K562 (cell line): ENCODE data around the gene CALML3. TPM values are rescaled to one million over a fixed set of nuclear protein-coding genes. Genes with fewer than 3 reads are reported as not detected.

ENCODE experiments used
- ARNT ChIP-seq, 2 experiments: fragments of 450-650 bp; IDR thresholded peaks; 2 replicates each; pipeline ENCODE4 v1.6.1; 2016; ENCODE audit warnings: mild to moderate bottlenecking in 1 of 2
- CCNT2 ChIP-seq: IDR thresholded peaks from 2 replicates; pipeline ENCODE4 v1.6.1; 2011; ENCODE audit warnings: borderline replicate concordance, low read depth, mild to moderate bottlenecking, moderate library complexity, mixed read lengths, low read length; ENCODE audit not compliant: insufficient read length; ENCODE audit errors: extremely low read depth
- ELF4 ChIP-seq: fragments of 450-650 bp; formaldehyde crosslinking; IDR thresholded peaks from 2 replicates; pipeline ENCODE4 v1.4.0; 2022; ENCODE audit warnings: missing genetic modification characterization
- ETV5 ChIP-seq: sonication (generic); formaldehyde crosslinking; IDR thresholded peaks from 2 replicates; pipeline ENCODE4 v1.4.0; 2020; ENCODE audit warnings: low read depth, mild to moderate bottlenecking, missing genetic modification reagents
- HEY1 ChIP-seq: fragments of 250-450 bp; sonication (Bioruptor Pico); IDR thresholded peaks from 2 replicates; pipeline ENCODE4 v1.5.0; 2020; ENCODE audit warnings: mild to moderate bottlenecking, moderate library complexity, borderline replicate concordance
- HMBOX1 ChIP-seq: sonication (generic); IDR thresholded peaks from 2 replicates; pipeline ENCODE4 v1.6.1; 2016
- HSF4 ChIP-seq: fragments of 250-450 bp; sonication (Bioruptor Pico); IDR thresholded peaks from 2 replicates; pipeline ENCODE4 v2.1.2; 2022; ENCODE audit warnings: mild to moderate bottlenecking, moderate library complexity, borderline replicate concordance
- IFI16 ChIP-seq: fragments of 250-450 bp; sonication (Bioruptor Pico); IDR thresholded peaks from 2 replicates; pipeline ENCODE4 v2.1.2; 2022; ENCODE audit warnings: mild to moderate bottlenecking, inconsistent platforms
- KDM1A ChIP-seq, 2 experiments: fragments of 450-650 bp; IDR thresholded peaks; 2 replicates each; pipeline ENCODE4 v1.6.1; 2016; ENCODE audit warnings: mild to moderate bottlenecking in 2 of 2
- L3MBTL2 ChIP-seq: fragments of 450-650 bp; IDR thresholded peaks from 2 replicates; pipeline ENCODE4 v1.6.1; 2016; ENCODE audit warnings: mild to moderate bottlenecking, moderate library complexity
- MCM5 ChIP-seq: fragments of 450-650 bp; IDR thresholded peaks from 2 replicates; pipeline ENCODE4 v1.6.1; 2016; ENCODE audit warnings: low read depth
- NCOR1 ChIP-seq: fragments of 450-650 bp; IDR thresholded peaks from 2 replicates; pipeline ENCODE4 v1.6.1; 2016; ENCODE audit warnings: mild to moderate bottlenecking, moderate library complexity
- POLR2G ChIP-seq: fragments of 200-400 bp; formaldehyde crosslinking; IDR thresholded peaks from 2 replicates; pipeline ENCODE4 v1.6.1; 2017; ENCODE audit warnings: low read depth, mild to moderate bottlenecking, antibody characterized with exemption, low read length, moderate library complexity
- RBM25 ChIP-seq: fragments of 200-400 bp; formaldehyde crosslinking; IDR thresholded peaks from 2 replicates; pipeline ENCODE4 v1.6.1; 2018; ENCODE audit warnings: low read length, low read depth, moderate library complexity; ENCODE audit not compliant: severe bottlenecking
- SAFB ChIP-seq: fragments of 200-400 bp; formaldehyde crosslinking; IDR thresholded peaks from 2 replicates; pipeline ENCODE4 v1.6.1; 2017; ENCODE audit warnings: low read depth, low read length, borderline replicate concordance
- SIN3A ChIP-seq, 2 experiments: fragments of 150-350 bp in 1 of 2; IDR thresholded peaks; 2 replicates each; pipeline ENCODE4 v1.6.1; 2011 to 2016; ENCODE audit warnings: borderline replicate concordance in 2 of 2, low read depth in 2 of 2, low read length in 2 of 2, mild to moderate bottlenecking in 2 of 2, moderate library complexity in 2 of 2; ENCODE audit not compliant: control insufficient read depth in 1 of 2
- UBTF ChIP-seq, 2 experiments: IDR thresholded peaks; 2 replicates each; pipeline ENCODE4 v1.6.1; 2012; ENCODE audit warnings: improper control_type of control experiment in 2 of 2, low read depth in 2 of 2, low read length in 2 of 2, borderline replicate concordance in 1 of 2
- ZBTB11 ChIP-seq, 3 experiments: fragments of 200-800 bp in 1 of 3; fragments of 250-450 bp in 1 of 3; fragments of 450-650 bp in 1 of 3; sonication (Bioruptor Pico) in 1 of 3; sonication (Bioruptor generic) in 1 of 3; formaldehyde crosslinking in 1 of 3; IDR thresholded peaks; 2 replicates each; pipeline versions ENCODE4 v1.6.1 to v1.8.0; 2016 to 2022; ENCODE audit warnings: mild to moderate bottlenecking in 2 of 3, missing genetic modification characterization in 2 of 3, missing compliant biosample characterization in 1 of 3, moderate library complexity in 1 of 3
- ZNF140 ChIP-seq: fragments of 250-450 bp; sonication (Bioruptor Pico); IDR thresholded peaks from 2 replicates; pipeline ENCODE4 v1.8.0; 2021; ENCODE audit warnings: moderate library complexity, mild to moderate bottlenecking, inconsistent platforms
- ZNF584 ChIP-seq: fragments of 200-800 bp; sonication (Bioruptor generic); IDR thresholded peaks from 2 replicates; pipeline ENCODE4 v1.6.1; 2016; ENCODE audit warnings: low read depth, mild to moderate bottlenecking, missing genetic modification characterization, missing compliant biosample characterization
- polyA plus RNA-seq, 8 experiments: library from polyadenylated mRNA; depleted of rRNA in 4 of 8; stranded (reverse) in 5 of 8; unstranded in 3 of 8; fragments of >200 nt; fragmentation: Nextera tagmentation in 2 of 8; fragmentation: Illumina TruSeq in 1 of 8; extraction: Ambion mirVana in 2 of 8; extraction: Trizol in 1 of 8; gene quantifications; 2 replicates each; pipeline versions ENCODE4 v1.2.1 to v1.2.3, GENCODE V29; 2011 to 2014; ENCODE audit warnings: inconsistent platforms in 1 of 8, missing spikeins in 1 of 8
- total RNA-seq, 7 experiments: library from RNA; depleted of rRNA in 6 of 7; stranded (reverse); fragments of >200 nt in 6 of 7; fragmentation: Illumina TruSeq in 2 of 7; extraction: Trizol in 2 of 7; gene quantifications; 2 replicates each; pipeline versions ENCODE4 v1.2.1 to v1.2.3, GENCODE V29; 2011 to 2021; ENCODE audit warnings: low replicate concordance in 1 of 7

The CALML3 gene
- total and polyA plus RNA-seq, 9 of the 15 experiments (the other 6 are each of a cell fraction or from before 2014, with no cell fraction given), result not detected

GRCh38 chr10:5479481-5480161 lies 45.1 kb upstream of the CALML3 start (continued):
- TF ChIP-seq L3MBTL2 (peak; percentile 52), POLR2G (peak; percentile 74), HEY1 (CRISPR knock-in tag) (peak; percentile 42; the same call in 1 of the 2 replicates), NCOR1 (peak; percentile 92), UBTF (IDR thresholded peaks at IDR 0.05; ENCODE audit: borderline replicate concordance in 1 of 2, low read depth in 2 of 2, low read length in 2 of 2) (peak; percentile 73 to 92; a peak in 2 of 4 replicates), ELF4 (peak; percentile 66; the same call in 1 of the 2 replicates), ZBTB11 (CRISPR knock-in tag; IDR thresholded peaks at IDR 0.05) (peak in 1 of 3 experiments; percentile 65; a peak in 1 of 6 replicates), HMBOX1 (peak; percentile 53; the same call in 1 of the 2 replicates), SAFB (peak; percentile 32; the same call in 1 of the 2 replicates), ZNF584 (peak; percentile 81; the same call in 1 of the 2 replicates), HSF4 (peak; percentile 34), SIN3A (IDR thresholded peaks at IDR 0.05; ENCODE audit: borderline replicate concordance in 2 of 2, control insufficient read depth in 1 of 2, low read depth in 2 of 2, low read length in 2 of 2) (0 out of 4 replicates have a peak, but pooled peaks of 1 of the 2 experiments have one; percentile 26), ZNF140 (CRISPR knock-in tag) (no peak), KDM1A (IDR thresholded peaks at IDR 0.05) (peak in 1 of 2 experiments; percentile 28; a peak in 1 of 4 replicates), RBM25 (no peak), MCM5 (no peak), ETV5 (peak; percentile 58; the same call in 1 of the 2 replicates), ARNT (IDR thresholded peaks at IDR 0.05) (peak in 1 of 2 experiments; percentile 81; a peak in 2 of 4 replicates), CCNT2 (peak; percentile 77), IFI16 (CRISPR knock-in tag) (no peak)
